GM12892 (cell line): ENCODE data around the gene MRPL11.

Experiments
- POLR2A ChIP-seq: IDR thresholded peaks from 2 replicates; pipeline ENCODE4 v1.6.1; 2011; ENCODE audit warnings: low read depth, low read length, control low read depth
- POLR2AphosphoS5 ChIP-seq: IDR thresholded peaks from 2 replicates; pipeline ENCODE4 v1.6.1; 2011; ENCODE audit warnings: low read depth, low read length, control low read depth

DNA sequence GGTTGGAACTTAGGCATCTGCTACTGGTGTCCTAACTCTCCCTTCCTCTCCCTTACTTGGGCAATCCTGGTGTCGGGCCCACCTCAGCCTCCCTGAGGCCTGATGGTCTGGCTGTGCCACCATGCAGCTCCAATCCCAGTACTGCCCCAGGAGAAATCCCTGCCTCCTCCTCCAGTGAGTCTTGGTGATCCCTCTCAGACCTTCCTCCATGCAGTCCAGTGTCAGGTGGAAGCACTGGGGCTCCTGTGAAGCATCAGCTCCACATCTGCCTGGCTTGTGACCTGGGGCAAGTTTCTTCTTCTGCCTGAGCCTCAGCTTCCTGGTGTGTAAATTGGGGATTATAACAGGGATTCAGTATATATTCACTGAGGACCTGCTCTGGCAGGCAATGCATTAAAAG lies 26.3 kb upstream of the MRPL11 start:
- TF ChIP-seq POLR2AphosphoS5 (no peak), POLR2A (no peak)
